Measurements from ENCODE around the gene AP3S1. TPM values are rescaled to one million over a fixed set of nuclear protein-coding genes. Genes with fewer than 3 reads are reported as not detected.

Gene AP3S1
- total RNA-seq: 100 to 1,000 TPM in 2 of 4 donors, 10 to 100 TPM in 2; 34.9 to 115 (median 70.3) TPM

DNA sequence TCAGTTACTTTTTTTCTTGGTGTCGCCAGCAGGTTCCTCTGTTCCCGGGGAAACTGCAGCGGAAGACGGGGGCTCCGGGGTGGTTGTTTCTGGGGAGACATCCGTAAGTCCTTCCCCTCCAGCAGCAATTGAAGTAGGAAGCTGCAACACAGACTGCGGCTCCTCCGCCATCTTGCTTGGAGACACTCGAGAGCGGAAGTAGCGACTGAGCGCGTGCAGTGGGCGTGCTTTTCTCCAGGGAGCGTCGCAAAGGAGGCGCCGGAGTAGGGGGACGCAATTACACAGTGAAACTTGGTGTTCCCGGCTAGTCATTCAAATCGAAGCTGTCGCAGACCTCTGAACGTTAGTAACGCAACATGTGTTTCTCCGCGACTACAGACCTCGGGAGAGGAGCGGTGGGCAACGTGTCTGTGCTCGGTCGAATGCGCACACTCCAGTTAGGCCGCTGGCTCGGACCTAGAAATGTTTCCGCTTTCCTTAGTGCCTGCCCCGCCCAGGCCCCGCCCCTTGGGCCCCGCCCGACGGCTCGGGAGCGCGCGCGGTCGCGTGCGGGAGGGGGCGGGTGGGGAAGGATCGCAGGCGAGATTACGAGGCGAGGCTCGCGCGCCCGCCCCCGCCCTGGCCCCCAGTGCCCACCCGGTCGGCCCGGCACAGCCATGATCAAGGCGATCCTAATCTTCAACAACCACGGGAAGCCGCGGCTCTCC is at the start of gene AP3S1, which contains the start of gene ATG12:
TSS of gene AP3S1 (plus strand) at position 554 of the 707 bp plus-strand sequence. CDS start at position 657, 103 bp downstream.
TSS of gene ATG12 (minus strand) at position 184 of the 707 bp plus-strand sequence. CDS start at position 171, 13 bp downstream.
- Histone ChIP-seq H3K27ac (peak within 1 kb of the TSS; percentile 96), H3K27me3 (no peaks in the 10 kb centered on the region), H3K4me1 (peaks cover 56% of the 10 kb centered on the region), H3K4me3 (peak within 1 kb of the TSS; percentile 94), H3K36me3 (peaks cover 7% of the 10 kb centered on the region), H3K9me3 (no peaks in the 10 kb centered on the region)
- WGBS: 1% methylated on average over 24 of the region's 65 CpGs
- DNase-seq (ENCODE audit: low spot score in 2 of 2): peak; percentile 94 to 96
- TF ChIP-seq, protein P1, sequence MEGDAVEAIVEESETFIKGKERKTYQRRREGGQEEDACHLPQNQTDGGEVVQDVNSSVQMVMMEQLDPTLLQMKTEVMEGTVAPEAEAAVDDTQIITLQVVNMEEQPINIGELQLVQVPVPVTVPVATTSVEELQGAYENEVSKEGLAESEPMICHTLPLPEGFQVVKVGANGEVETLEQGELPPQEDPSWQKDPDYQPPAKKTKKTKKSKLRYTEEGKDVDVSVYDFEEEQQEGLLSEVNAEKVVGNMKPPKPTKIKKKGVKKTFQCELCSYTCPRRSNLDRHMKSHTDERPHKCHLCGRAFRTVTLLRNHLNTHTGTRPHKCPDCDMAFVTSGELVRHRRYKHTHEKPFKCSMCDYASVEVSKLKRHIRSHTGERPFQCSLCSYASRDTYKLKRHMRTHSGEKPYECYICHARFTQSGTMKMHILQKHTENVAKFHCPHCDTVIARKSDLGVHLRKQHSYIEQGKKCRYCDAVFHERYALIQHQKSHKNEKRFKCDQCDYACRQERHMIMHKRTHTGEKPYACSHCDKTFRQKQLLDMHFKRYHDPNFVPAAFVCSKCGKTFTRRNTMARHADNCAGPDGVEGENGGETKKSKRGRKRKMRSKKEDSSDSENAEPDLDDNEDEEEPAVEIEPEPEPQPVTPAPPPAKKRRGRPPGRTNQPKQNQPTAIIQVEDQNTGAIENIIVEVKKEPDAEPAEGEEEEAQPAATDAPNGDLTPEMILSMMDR (IDR thresholded peaks at IDR 0.05): no peak
- TF ChIP-seq POLR2AphosphoS5 (IDR thresholded peaks at IDR 0.05): peak; percentile 75 to 90 (median 82)
- peak; percentile 86 to 92 for TF ChIP-seq POLR2A (IDR thresholded peaks at IDR 0.05)
- peak; percentile 56 for TF ChIP-seq EP300 (IDR thresholded peaks at IDR 0.05)

DNA sequence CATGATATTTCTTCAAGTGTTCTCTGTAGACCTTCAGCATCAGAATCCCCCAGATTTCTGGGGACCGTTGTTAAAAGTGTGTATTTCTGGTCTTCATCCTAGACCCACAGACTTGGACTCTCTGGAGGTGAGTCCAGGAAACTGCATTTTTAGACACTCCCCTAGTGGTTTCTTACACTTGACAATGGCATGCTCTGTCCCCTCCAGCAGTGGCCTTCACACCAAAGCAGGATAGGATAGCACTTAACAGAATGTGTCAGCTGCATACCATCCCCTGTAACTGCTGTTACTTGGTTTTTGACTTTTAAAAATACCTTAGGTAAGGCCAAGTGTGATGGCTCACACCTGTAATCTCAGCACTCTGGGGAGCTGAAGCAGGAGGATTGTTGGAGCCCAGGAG is 46.0 kb upstream of the AP3S1 start:
- Histone ChIP-seq H3K27me3 (peaks cover 5% of the 10 kb centered on the region), H3K4me1 (no peaks in the 10 kb centered on the region), H3K4me3 (no peak overlapping the region), H3K9me3 (no peaks in the 10 kb centered on the region), H3K27ac (no peak overlapping the region), H3K36me3 (no peaks in the 10 kb centered on the region)
- 91% methylated on average over 1 of the region's 1 CpG for WGBS
- TF ChIP-seq POLR2AphosphoS5 (IDR thresholded peaks at IDR 0.05) (no peak), POLR2A (IDR thresholded peaks at IDR 0.05) (no peak), EP300 (IDR thresholded peaks at IDR 0.05) (no peak)
- TF ChIP-seq, protein P1 (IDR thresholded peaks at IDR 0.05): no peak
- no peak for DNase-seq (ENCODE audit: low spot score in 2 of 2)

DNA sequence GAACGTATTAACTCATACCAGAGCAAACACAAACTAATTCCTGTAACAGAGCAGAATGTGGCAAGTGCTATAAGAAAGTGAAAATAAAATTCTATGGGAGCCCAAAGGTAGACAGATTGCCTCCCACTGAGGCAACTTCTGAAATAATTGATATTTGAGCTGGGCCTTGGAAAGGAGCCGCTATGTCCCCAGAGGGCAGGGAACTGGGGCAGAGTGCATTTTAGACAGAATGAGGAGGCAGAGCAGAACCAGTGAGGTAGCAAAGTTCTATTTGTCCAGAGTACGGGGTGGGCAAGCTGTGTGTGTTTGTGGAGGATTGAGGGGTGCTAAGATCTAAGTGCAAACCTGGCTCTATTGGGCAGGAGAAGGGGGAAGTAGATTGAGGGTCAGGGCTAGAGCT is 45.1 kb upstream of the AP3S1 start:
- DNase-seq (ENCODE audit: low spot score in 2 of 2): no peak
- H3K4me1 ChIP-seq: no peaks in the 10 kb centered on the region
- H3K27ac ChIP-seq: no peak overlapping the region
- H3K36me3 ChIP-seq: no peaks in the 10 kb centered on the region
- 88% methylated on average over 3 of the region's 3 CpGs for WGBS
- H3K4me3 ChIP-seq: no peak overlapping the region
- no peaks in the 10 kb centered on the region for H3K27me3 ChIP-seq
- no peaks in the 10 kb centered on the region for H3K9me3 ChIP-seq
- TF ChIP-seq, protein P1 (IDR thresholded peaks at IDR 0.05): no peak
- TF ChIP-seq EP300 (IDR thresholded peaks at IDR 0.05) (no peak), POLR2A (IDR thresholded peaks at IDR 0.05) (no peak), POLR2AphosphoS5 (IDR thresholded peaks at IDR 0.05) (no peak)

DNA sequence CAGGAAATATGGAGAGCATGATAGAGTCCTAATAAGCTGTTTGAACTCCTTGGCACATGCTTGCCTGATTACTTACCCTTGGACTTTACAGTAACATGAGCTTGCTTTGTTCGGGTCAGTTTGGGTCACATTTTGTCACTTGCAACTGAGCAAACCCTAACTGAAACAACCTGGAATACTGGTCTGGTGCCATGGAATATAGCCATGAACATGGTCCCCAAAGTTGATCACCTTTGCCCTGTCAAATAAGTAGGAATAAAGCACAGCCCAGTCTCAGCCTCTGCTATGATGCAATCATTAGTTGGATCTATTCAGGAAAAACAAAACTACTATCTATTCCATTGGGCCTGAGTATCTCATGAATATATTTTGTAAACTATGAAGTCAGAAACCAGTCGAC is 43.5 kb upstream of the AP3S1 start:
- 79% methylated on average over 2 of the region's 2 CpGs for WGBS
- TF ChIP-seq, protein P1 (IDR thresholded peaks at IDR 0.05): no peak
- TF ChIP-seq POLR2AphosphoS5 (IDR thresholded peaks at IDR 0.05) (no peak), POLR2A (IDR thresholded peaks at IDR 0.05) (no peak), EP300 (IDR thresholded peaks at IDR 0.05) (no peak)
- no peak overlapping the region for H3K27ac ChIP-seq
- H3K36me3 ChIP-seq: no peaks in the 10 kb centered on the region
- no peaks in the 10 kb centered on the region for H3K4me1 ChIP-seq
- DNase-seq (ENCODE audit: low spot score in 2 of 2): no peak
- H3K4me3 ChIP-seq: no peak overlapping the region
- H3K9me3 ChIP-seq: no peaks in the 10 kb centered on the region
- H3K27me3 ChIP-seq: no peaks in the 10 kb centered on the region

DNA sequence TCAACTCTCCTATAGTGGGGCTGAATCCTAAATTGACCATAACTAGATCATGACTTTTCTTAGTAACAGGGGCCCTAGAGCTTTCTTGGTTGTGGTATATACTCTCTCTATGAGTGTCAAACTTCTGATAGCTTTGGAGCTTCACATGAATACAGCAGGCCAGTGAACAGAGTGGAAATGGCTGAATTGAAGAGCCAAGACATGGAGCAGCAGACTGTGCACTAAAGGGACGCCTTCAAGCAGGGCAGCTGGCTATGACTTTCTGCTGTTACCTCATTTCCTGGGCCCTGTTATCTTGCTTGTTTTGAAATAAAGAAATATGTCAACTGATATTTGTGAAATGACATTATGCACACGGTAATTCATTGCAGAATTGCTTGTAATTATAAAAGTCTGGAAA is 41.6 kb upstream of the AP3S1 start:
- Histone ChIP-seq H3K4me3 (no peak overlapping the region), H3K27ac (no peak overlapping the region), H3K9me3 (no peaks in the 10 kb centered on the region), H3K36me3 (no peaks in the 10 kb centered on the region), H3K4me1 (no peaks in the 10 kb centered on the region), H3K27me3 (no peaks in the 10 kb centered on the region)
- TF ChIP-seq POLR2AphosphoS5 (IDR thresholded peaks at IDR 0.05): no peak
- TF ChIP-seq POLR2A (IDR thresholded peaks at IDR 0.05): no peak
- no peak for TF ChIP-seq EP300 (IDR thresholded peaks at IDR 0.05)
- TF ChIP-seq, protein P1 (IDR thresholded peaks at IDR 0.05): no peak
- 77% methylated on average over 2 of the region's 2 CpGs for WGBS
- no peak for DNase-seq (ENCODE audit: low spot score in 2 of 2)
